GM19467 (cell line): Measurements from ENCODE around the gene PHACTR1.

Experiments
- ATAC-seq: cut with Tn5 transposase; IDR thresholded peaks from one replicate; pipeline ENCODE4 v1.9.1; 2021; ENCODE audit warnings: mild to moderate bottlenecking, moderate library complexity; ENCODE audit not compliant: unreplicated experiment

The PHACTR1 gene

DNA sequence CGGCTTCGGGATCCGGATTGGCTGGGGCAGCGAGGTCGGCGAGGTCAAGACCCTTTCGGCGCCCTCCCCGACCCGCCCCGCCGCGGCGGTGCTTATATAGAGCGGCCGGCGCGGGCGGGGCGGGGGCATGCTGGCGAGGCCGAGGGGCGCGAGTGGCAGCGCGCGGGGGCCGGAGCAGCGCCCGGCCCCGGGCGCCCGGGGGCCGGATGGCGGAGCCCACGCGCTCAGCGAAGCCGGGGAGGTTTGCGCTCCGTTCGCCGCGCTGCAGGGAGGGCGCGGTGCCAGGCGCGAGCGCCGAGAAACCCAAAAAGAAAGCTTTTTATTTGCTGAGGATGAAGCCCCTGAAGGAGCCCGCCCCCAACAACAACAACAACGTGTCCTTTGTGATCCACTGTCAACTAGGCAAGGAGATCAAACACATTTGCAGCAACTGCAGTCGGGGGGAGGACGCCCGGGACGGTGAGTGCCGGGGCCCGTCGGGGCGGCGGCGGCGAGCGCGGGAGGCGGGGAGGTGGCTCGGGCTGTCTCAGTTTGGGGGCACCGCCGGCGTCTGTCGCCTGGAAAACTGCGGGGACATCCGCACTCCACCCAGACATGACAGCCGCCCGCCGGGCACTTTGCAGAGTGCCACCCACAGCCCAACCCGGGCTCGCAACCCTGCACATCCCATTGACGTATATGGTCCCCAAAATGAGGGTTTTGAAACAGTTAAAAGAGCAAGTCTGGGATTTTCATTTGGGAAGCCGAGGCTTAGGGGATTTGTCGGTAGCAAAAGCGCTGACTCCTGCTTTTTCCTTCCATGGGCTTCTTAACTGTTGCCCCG lies 297.3 kb downstream of the PHACTR1 start:
- ATAC-seq: no peak

DNA sequence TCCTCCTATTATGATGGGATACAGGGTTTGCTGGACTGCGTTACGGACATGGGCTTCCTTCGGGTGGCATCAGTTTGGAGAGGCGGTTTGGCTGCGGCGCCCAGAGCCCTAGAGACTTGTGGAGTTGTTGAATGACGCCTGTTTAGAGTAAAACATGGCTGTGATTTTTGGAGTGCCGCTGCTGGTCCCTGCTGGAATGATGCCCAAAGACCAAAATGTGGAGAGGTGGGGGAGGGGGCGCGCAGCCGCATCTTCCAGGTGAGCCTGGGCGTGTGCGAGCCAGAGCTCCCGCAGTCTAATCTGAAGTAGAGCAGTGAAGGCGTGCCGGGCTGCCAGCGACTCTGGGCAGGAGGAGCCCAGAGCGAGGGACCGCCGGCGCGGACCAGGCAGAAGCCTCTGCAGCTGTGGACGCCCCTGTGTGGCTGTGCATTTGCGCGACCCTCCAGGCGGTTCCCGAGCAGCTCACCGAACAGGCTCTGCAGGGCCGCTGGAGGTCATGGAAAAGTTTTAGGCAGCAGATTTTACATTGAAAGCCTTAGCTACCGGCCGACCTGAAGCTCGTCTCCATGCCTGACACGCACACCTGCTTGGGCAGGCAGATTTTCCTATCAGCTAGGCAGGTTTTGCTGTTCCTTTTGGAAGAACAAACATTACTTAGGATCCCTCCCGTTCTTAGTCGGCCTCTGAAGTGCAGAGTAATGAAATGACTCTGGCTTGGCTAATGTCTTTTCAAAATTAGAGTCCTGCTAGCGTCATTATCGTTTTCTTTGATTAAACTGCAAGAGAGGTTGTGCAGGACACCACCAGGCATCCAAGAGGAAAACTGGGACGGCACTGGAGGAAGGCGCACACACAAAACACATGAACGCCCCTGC lies 298.2 kb downstream of the PHACTR1 start:
- ATAC-seq: no peak

DNA sequence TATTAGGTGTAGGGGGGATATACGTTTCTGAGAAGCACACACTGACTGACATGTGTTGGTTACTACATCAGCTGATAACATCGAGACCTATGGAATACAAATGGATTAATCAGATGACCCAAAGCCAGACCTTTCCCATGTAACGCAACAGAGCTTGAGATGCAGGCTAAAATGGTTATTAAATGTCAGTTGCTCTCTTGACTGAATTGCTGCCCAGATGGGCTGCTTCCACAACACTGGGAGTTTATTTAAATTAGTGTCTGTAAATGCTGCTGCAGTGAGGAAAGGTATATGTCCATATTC lies 298.8 kb downstream of the PHACTR1 start:
- ATAC-seq: no peak

DNA sequence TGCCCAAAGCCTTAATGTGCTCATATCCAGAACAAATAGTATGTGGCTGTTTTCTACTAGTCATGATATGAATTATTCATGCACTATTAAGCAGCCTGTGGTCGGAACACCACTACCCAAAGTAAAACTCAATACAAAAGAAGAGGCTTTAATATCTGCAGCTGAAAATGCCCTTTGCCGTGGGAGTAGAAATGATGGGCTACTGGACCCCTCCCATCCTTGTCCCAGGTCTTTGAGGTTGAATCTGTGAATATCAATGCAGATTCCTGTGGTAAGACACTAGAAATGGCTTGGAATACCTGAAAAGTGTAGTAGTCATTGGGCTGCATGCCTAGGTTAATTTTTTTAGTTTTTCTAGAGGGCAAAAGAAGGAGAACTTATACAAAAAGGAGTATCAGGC lies 308.0 kb downstream of the PHACTR1 start:
- ATAC-seq: no peak

DNA sequence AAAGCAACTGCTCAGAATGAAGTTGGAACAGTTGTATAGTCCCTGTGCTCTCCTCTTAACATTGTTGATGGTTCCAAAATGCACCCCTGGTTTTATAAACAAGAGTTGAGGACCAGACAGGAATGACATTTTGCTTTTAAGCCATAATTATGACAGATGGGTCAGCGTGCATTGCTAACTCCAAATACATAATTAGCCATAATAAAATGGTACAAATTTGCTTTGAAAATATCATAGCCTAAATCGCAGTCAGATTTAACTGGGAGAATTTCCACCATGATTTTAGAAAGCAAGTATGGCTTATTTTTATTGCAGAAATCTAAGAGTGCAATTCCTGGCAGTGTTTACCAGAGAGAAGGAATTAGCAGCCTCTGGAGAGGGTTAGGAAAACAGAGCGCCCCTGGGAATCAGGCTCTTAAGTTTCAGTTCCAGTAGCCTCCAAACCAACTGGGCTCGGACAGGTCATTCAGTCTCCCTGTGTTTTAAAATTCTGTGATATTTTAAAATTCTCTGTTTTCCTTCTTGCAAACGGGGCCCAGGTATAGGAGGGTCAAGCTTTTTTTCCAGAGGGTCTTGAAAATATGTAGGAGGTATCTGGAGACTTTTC lies 309.4 kb downstream of the PHACTR1 start:
- no peak for ATAC-seq

DNA sequence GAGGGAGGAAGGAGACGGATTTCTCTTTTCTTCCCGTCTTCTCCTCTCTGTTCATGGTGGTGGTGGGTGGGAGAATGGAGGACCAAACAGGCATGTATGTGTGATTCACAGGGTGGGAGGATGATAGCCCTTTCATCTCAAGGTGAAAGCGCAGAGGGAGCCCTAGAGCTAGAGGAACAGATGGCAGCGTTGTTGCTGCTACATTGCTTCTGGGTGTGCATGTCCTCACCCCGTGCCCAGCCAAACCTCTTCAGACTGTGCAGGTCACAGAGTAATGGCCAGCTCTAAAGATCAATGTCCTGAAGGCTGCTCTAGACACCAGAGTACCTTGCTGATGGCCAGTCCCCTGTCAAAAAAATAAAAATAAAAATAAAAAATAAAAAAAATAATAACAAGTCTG lies 310.0 kb downstream of the PHACTR1 start:
- no peak for ATAC-seq

DNA sequence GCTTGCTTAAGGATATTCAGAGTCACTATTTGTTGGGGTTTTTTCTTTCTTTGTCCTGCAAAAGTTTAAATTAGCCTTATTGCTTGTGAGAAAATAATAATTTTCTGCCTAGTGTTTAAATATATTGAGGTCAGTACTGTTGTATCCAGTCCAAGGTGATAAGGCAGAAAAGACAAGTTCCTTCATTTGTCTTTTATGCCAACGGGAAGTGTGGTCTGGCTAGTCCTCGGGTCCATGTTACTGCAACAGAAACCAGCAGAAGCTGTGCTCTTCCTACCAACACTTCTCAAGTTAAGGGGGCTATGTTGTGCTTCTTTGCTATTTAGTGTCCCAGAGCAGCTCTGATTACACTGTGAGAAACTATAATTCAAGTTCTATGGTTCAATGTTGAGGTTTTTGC lies 310.6 kb downstream of the PHACTR1 start:
- no peak for ATAC-seq

DNA sequence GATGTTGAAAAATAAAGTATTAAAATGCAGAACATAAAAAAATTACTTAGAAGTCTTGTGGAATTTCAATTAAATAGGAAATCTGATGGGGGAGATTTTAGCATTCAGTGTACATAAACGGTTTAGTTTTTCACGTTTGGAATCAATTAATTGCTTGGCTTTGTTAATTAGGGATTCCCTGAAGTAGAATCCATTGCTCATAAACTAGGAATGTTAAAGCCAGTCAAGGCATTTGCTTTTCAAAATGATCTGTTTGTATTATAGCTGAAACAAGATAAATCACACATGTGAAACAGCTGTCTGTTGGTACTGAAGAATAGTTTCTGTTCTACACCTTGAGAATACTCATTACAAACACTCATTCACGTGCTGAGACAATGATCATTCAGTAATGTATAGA lies 313.8 kb downstream of the PHACTR1 start:
- ATAC-seq: no peak

DNA sequence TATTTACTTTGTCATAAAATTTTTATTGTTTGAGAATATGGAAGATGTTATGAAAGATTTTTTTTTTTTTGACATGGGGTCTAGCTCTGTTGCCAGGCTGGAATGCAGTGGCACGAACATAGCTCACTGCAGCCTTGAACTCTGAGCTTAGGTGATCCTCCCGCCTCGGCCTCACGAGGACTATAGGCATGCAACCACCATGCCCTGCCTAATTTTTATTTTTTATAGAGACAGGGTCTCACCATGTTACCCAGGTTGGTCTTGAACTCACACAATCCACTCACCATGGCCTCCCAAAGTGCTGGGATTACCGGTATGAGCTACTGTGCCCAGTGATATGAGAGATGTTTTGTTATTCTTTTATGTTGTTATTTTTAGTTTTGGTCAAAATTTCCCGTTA lies 316.0 kb downstream of the PHACTR1 start:
- ATAC-seq: no peak

DNA sequence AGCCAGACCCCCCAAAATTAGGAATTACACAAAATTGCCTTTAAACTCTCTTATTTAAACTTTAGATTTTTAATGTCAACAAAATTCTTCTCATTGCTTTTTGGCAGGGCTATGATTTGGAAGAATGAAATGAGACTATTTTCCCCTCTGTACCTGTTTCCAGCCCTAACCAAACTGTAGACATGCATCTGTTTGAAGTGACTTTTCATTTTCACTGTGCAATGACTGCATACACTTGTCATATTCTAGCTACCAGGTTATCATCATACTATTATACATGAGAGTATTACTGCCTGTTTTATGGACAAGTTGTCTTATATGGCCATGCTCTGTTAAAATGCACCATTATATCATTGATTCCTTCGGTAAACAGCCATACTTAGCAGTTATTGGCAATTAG lies 316.6 kb downstream of the PHACTR1 start:
- ATAC-seq: no peak

DNA sequence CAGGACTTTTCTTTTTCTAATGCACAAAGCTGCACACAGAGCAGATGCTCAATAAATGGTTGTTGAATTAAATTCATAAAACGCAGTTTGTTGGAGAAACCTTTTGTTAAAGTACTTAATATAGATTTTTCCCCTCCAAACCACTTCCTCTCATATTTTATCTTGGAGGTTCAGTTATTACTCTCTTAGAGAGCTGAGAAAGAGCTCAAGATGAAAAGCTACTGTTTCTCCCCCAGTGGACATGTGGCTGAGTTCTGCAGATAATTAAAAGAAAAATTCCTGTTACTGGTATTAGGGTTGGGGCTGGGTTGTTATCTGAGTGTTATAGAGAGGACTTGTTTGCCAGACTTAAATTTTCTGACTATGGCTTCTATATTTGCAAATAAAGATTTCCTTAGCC lies 317.7 kb downstream of the PHACTR1 start:
- no peak for ATAC-seq

DNA sequence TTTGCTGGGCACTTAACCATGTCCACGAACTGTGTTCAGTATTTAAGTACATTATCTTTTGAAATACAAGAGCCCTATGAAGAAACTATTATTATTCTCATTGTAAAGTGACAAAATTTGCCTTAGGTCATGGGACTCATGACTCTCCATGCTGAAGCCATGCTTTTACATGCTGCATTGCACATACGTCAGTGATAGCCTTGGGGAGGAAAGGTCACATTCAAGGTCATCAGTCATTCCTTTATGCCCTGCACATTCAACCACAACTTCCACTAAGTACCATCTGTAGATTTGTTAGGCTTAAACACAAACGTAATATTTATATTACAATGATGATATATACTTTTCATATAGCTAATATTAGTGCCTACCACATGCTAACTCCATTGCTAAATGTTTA lies 319.0 kb downstream of the PHACTR1 start:
- no peak for ATAC-seq

DNA sequence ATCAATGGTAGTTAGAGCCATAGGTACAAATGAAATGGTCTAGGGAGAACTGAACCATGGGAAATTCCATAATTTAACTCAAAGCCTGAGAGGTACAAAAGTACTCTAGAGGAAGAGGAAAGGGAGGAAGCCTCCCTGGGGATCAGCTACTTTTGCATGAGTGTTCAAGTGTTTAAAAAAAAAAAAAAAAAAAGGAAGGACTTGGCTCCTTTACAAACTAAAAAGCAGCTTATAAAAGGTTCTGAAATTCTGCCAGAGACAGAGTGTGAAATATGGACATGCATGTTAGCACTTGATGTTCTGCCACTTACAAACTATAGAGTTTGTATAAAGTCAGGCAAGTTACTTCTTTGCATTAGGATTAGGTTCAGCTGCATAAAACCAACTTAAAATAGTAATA lies 321.7 kb downstream of the PHACTR1 start:
- no peak for ATAC-seq

DNA sequence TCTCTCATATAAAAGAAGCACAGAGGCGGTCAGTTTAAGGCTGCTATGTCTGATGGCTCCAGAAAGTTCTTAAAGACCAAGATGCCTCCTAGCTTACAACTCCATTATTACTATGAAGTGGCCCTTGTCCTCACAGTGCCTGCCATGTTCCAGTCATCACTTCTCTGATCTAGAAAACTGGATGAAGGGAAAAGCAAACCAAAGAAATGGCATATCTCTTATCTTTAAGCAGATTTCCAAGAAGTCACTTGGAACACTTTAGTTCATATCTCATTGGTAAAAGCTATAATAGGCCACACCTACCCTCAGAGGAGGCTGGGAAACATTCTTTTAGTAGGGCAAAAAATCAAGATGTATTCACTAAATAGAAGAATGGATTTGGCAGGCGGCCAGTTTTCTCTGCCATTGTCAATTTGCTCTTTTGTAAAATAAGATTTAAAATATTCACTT lies 322.2 kb downstream of the PHACTR1 start:
- ATAC-seq: no peak

DNA sequence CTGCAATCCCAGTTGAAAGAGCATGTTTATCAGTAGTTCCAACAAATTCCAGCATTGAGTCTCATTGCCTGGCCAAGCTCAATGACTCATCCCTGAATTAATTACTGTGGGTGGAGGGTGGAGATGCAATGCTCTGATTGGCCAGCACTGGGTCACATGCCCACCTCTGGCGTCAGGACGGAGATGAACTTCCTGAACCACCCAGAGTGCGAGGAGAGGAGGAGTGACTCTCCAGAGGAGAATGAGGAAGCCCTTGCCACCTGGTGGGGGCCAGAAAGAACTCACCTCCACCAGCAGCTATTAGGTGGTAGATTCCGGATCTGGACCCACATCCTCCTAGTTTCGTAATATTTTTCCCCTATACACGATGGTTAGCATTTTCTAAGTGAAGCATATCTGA lies 327.8 kb downstream of the PHACTR1 start:
- ATAC-seq: no peak

DNA sequence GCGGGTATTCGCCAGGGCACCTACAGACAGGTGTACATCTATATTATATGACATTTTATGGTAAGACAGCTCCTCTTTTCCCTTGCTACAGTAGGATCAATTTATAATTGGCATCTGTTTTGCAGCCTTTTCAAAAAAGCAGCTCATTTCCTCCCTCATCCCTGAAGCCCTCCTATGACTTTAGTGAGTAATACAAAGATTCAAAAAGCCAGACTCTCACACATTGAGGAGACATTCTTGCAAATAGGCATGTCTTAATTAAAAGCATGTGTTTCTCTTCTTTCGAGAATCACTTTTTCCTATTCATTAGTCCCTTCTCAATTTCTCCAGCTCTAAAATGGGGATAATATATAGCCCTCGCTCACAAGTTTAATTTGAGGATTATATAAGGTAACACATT lies 328.3 kb downstream of the PHACTR1 start:
- no peak for ATAC-seq

DNA sequence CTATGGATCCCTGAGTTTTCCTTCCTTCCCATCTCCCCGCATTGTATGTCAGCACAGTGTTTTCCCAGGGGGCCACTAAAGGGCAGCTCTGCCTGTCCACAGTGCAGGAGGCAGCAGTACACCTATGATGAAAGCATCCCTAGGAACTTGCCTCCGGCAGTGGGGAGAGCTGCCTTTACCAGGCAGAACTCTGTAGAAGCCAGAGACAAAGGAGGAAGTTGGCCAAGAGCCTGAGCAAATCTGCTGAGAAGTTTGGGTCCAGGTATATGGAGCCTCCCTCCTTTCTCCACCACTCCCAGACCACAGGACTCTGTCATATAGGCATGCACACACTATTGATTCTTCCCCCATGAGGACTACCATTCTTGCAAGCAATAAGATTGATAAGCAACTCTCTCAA lies 329.1 kb downstream of the PHACTR1 start:
- ATAC-seq: no peak

DNA sequence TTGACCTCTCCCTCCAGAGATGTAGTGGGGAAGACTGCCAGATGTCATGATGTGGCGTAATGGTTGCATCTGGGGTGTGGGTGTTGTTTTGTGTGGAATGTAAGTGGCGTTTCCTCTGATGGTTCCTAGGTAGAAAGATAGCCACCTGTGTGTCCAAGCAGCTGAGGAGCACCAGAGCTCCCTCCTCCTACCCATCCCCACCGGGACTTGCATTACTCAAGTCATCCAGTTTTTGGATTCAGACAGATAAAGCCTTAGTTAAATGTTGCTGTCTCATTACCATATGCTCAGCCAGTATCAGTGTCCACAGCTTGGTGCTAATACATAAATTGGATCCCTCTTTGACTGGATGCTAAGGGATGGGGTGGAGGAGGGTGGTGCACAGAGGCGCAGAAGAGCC lies 329.5 kb downstream of the PHACTR1 start:
- no peak for ATAC-seq

DNA sequence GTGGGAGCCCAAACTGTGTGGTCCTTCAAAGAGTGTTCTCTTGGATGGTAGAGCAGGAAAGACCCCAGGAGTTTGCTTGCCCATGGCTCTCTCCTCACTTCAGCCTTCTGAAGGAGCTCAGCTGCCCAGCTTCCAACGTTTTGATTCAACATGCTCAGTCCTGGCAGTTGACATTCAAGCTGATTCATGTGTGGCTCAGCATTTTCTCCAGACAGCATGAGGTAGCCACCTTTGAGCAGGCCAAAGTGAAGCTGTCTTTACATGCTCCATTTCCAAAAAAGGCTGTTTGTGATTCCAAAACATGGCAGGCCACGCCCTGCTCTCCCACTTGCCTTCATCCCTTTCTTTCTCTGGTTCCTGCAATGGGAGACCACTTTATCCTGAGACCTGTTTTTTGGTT lies 331.5 kb downstream of the PHACTR1 start:
- ATAC-seq: no peak

DNA sequence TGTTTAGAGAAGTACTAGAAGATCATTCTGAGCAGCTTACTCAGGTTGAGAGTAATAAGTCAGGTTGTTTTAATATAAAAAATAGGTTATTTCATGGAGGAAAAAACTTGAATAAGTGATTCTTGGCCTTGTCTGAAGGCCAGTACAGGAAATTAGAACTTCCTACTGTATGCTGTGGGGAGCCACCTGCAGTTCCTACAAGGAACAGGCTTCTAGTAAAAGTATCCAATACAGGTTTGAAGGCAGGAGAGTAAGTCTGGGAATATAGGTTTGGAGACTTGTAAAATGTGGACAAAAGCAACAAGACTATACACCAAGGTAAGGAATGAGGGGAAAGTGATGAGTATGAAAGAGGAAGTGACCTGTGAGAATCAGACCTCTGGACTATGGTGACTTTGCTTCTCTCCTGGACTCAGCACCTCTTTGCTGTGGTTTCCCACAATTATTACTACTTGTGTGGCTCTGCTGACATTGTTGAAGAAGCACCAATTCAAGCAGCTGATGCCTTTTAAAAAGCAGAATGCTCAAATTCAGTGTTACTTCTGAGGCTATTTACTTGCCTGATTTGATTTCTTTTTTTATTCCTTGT lies 333.2 kb downstream of the PHACTR1 start:
- no peak for ATAC-seq

DNA sequence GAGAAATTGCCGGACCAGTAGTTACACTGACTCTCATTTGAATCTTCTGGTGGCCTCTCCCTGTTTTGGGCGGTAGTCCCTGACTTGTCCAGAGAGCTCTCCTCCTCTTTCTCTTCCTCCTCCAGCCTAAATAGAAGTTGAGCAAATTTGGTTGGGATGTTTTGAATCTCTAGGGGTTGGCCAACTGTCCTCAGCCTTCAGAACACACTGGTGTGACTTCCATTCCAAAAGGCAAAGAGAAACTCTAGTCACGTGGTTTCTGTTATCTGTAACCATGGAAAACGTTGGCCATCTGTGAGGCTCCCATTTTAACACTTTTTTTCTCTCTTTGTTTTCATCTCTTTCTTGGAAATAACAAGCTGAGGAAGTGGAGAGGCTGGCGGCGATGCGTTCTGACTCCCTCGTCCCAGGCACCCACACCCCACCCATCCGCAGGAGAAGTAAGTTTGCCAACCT lies 336.5 kb downstream of the PHACTR1 start:
- no peak for ATAC-seq
